Activated naive CD4-positive, alpha-beta T cell (primary cell): ENCODE measurements around the gene ZNF519.
"Not testable (repeated sequence)": the region's sequence is repeated elsewhere in the genome, so short reads cannot be mapped to it uniquely, and the experiment has no call there.

ENCODE experiments used
- DNase-seq, 4 experiments: peaks; one replicate each; lab custom pipeline; 2025; lab: John Stamatoyannopoulos, UW

ZNF519 gene

GRCh38 chr18:14132271-14132700 is at the start of gene ZNF519:
TSS of gene ZNF519 (minus strand) at chr18:14132435. CDS start at chr18:14132277, 158 bp downstream.
- peak; percentile 66 to 80 (median 70) for DNase-seq

- DNase-seq = no peak
These were observed 47.1 kb upstream of the ZNF519 start for GRCh38 chr18:14179306-14179705.

DNA sequence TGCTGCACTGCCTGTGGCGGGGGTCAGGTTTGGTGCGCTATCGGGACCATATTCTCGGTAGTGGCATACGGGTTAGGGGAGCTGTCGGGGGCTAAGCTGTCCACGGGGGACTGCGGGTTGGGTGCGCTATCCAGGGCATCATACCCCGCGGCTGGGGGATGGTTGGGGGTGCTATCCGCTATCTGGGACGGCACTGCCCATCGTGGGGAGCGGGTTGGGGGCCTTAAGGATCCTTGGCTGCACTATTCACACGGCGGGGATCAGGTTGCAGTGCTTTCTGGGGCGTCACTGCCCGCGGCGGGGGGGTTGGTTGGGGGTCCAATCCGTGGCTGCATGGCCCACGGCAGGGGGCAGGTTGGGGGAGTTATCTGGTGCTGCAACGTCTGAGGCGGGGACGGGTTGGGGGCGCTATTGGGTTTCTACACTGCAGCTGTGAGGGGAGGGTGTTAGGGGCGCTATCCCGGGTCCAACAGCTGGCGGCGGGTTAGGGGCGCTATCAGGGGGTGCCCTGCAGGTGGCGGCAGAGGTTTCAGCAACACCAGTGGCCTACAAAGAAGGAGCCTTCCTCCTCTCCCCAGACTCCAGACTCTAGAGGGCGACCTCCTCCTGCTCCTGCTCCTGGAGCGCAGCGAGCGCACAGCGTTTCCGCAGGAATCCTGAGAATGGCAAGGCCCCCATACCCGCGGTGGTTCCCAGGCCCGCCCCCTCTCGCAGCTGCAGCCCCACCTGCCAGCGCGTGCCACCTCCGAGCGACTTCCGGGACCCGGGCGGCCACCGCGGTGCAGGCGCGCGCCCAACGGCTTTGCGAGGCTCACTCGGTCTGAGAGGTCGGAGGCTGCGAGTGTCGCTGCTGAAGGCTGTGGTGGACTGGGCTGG is 46.3 kb upstream of the ZNF519 start:
- peak; percentile 36 to 71 (median 51) for DNase-seq

- DNase-seq = not testable (repeated sequence)
These were observed 45.5 kb upstream of the ZNF519 start for GRCh38 chr18:14177540-14178320.

DNA sequence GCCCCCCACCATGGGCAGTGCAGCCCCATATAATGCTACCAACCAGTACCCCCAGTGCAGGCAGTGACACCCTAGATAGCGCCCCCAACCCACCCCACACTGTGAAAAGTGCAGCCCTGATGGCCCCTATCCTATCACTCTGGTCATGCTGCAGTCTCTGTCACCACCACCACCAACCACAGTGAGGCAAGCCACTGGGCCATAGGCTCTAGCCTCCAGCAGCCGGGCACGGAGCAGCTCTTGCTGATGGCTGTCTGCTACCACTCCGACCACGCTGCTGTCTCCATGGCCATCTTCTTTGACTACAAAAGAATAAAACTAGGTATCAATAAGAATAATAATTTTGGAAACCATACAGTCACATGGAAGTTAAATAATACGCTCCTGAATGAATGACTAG is 43.2 kb upstream of the ZNF519 start:
- not testable (repeated sequence) for DNase-seq

DNA sequence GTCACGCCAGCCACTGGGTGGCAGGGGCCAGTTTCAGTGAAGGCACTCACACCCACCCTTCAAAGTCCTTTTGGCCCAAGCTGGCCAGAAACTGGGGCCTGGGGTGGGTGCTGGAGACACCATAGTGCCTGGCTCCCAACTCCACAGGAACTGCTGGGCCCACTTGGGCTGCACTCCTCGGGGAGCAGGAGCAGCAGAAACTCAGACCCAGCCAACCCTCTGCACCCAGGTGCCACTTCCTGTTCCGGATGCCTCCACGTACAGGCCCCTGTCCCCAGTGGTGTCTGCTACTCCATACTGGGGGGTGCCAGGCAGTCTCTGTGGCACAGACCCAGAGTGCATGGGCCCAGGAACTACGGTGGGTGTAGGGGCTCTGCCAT is 42.5 kb upstream of the ZNF519 start:
- no peak for DNase-seq

DNA sequence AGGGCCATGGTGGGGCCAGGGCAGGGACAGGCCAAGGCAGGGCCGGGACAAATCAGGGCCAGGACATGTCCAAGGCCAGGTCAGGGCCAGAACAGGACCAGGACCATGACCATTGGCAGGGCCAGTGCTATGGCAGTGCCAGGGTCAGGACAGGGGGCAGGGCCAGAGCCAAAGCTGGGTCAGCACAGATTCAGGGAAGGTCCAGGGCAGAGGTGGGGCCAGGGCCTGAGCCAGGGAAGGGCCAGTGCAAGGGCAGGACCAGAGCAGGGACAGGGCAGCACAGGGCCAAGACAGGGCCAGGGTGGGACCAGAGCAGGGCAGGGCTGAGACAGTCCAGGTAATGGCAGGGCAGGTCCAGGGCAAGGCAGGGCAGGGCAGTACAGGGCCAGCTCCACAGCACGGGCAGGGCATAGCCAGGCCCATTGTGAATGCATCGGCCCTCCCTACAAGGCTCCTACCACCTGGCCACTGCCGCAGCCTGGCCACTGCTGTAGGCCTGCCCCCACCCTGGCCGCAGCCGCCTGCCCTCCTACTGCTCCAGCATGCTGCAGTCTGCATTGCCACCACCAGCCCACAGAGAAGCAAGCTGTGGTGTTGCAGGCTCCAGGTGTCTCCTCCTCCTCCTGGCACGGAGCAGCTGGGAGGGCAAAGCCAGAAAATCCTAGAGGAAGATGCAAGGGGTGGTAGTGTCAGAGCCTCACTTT is 41.9 kb upstream of the ZNF519 start:
- not testable (repeated sequence) for DNase-seq

GRCh38 chr18:14173116-14173951 is 41.1 kb upstream of the ZNF519 start:
- DNase-seq = not testable (repeated sequence)

GRCh38 chr18:14172142-14173115 is 40.2 kb upstream of the ZNF519 start:
- not testable (repeated sequence) for DNase-seq

DNA sequence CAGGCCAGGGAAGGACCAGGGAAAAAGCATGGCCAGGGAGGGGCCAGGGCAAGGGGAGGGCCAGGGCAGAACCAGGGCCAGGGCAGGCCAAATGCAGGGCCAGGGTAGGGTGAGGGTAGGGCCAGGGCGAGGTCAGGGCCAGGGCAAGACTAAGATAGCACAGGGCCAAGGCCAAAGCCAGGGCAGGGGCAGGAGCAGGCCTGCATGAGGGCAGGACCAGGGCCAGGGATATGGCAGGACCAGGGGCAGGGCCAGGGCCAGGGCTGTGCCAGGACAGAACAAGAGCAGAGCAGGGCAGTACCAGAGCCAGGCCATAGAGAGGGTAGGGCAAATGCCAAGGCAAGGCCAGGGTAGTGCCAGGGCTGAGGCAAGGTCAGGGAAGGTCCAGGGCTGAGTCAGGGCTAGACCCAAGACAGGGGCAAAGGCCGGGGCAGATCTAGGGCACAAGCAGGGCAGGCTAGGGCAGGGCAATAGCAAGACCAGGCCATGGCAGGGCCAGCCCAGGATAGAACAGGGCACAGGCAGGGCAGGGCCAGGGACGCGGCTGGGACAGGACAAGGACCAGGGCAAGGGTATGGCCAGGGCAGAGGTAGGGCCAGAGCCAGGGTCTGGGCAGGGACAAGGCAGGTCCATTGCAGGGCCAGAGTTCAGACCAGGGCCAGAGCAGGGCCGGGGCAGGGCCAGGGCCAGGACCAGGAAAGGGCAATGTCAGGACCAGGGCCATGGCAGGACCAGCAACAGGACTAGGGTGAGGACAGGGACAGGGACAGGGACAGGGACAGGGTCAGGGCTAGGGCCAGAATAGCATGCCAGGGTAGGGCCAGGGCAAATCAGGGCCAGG is 39.3 kb upstream of the ZNF519 start:
- not testable (repeated sequence) for DNase-seq

- not testable (repeated sequence) for DNase-seq
These were observed 38.3 kb upstream of the ZNF519 start for GRCh38 chr18:14170367-14171036.

GRCh38 chr18:14162915-14163314 is 30.7 kb upstream of the ZNF519 start:
- DNase-seq = not testable (repeated sequence)

DNA sequence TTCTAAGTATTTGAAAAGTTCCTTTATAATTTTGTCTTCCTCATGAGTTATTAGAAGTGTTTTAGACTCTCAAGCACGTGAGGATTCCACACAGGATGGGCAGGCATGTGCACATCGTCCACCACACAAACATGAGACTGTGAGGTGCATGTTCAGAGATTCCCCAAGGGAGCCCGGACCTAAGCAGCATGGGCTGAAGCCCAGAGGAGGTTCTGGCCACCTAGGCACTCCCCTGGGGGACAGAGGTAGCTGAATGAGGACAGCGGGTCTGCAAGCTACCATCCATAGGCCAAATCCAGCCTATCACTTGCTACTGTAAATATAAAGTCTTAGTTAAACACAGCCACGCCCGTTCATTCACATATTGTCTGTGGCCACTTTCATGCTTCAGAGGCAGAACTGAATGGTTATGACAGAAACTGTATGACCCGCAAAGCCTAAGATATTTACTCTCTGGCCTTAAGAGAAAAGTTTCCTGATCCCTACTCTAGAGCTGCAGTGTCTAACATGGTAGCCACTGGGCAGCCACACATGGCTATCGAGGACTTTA is 19.4 kb upstream of the ZNF519 start:
- not testable (repeated sequence) for DNase-seq

GRCh38 chr18:14150766-14151165 is 18.5 kb upstream of the ZNF519 start:
- DNase-seq = not testable (repeated sequence)

GRCh38 chr18:14149916-14150420 is 17.7 kb upstream of the ZNF519 start:
- not testable (repeated sequence) for DNase-seq

- not testable (repeated sequence) for DNase-seq
These were observed 17.1 kb upstream of the ZNF519 start for GRCh38 chr18:14149121-14149850.
